ENCODE data around the gene TNNT2. TPM values are rescaled to one million over a fixed set of nuclear protein-coding genes. Genes with fewer than 3 reads are reported as not detected.

TNNT2 gene
- total and polyA plus RNA-seq, 8 donors: 1.5 to 12.0 (median 6.7) TPM; not detected in 4

DNA sequence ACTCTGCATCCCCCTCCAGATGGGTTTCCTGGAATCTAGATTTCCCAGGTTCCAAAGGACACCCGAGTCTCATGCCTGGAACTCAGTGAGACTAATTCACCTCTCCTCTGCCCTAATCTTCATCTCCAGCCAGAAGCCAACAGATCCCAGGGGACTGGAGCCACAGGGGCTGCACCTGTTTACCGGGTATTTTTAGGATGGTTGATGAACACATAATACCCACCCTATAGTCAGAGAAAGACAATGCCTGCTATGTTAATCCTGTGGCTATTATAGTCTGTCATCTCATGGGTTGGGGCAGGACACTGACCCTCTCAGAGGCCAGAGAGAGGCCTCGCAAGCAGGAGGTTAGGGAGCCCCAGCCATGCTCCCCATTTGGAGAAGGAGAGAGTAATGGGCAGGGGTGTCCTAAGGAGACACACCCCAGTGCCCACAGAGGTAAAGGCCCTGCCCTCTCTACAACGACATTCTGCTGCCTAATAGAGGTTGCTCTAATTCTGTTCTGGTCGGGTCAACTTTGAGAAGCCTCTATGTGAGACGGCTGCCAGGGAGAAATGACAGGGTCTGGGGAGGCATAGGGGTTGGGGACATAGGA lies 45.1 kb upstream of the TNNT2 start:
- DNase-seq: no peak
- H3K9me3 ChIP-seq: no peaks in the 10 kb centered on the region
- intact Hi-C loops (cut with DNase I; ENCODE audit: low total_unique reads): no loop called here
- H3K36me3 ChIP-seq: no peaks in the 10 kb centered on the region
- peaks cover 0 to 5% (median 0%) of the 10 kb centered on the region in 3 donors for H3K27me3 ChIP-seq
- TF ChIP-seq, protein P1, sequence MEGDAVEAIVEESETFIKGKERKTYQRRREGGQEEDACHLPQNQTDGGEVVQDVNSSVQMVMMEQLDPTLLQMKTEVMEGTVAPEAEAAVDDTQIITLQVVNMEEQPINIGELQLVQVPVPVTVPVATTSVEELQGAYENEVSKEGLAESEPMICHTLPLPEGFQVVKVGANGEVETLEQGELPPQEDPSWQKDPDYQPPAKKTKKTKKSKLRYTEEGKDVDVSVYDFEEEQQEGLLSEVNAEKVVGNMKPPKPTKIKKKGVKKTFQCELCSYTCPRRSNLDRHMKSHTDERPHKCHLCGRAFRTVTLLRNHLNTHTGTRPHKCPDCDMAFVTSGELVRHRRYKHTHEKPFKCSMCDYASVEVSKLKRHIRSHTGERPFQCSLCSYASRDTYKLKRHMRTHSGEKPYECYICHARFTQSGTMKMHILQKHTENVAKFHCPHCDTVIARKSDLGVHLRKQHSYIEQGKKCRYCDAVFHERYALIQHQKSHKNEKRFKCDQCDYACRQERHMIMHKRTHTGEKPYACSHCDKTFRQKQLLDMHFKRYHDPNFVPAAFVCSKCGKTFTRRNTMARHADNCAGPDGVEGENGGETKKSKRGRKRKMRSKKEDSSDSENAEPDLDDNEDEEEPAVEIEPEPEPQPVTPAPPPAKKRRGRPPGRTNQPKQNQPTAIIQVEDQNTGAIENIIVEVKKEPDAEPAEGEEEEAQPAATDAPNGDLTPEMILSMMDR (IDR thresholded peaks at IDR 0.05): no peak
- TF ChIP-seq EP300 (IDR thresholded peaks at IDR 0.05) (no peak), POLR2AphosphoS5 (IDR thresholded peaks at IDR 0.05) (no peak), POLR2A (IDR thresholded peaks at IDR 0.05) (no peak)
- no peak overlapping the region for H3K4me3 ChIP-seq
- H3K27ac ChIP-seq: no peak overlapping the region
- no peaks in the 10 kb centered on the region for H3K4me1 ChIP-seq
- WGBS, 5 donors: 76 to 80% (median 78%) methylated on average over 6 of the region's 6 CpGs

DNA sequence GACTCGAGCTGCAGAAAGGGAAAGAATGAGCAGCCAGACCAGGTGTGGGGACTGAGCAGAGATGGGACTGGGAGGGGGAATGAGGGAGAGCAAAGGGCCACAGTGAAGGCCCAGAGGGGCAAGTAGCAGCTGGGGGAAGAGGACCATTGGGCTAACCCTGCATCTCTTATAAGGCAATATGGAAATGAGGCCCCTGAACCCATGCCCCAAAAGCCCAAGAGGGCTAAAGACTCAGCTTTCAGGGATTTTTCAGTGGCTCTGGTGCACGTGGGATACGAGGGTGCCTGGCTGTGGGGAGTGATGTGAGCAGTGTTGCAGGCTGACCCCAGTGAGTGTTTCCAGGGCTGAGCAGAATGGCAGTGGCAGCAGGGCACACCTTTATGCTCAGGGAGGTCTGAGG lies 44.5 kb upstream of the TNNT2 start:
- Histone ChIP-seq H3K27me3 (peaks cover 0 to 5% (median 0%) of the 10 kb centered on the region in 3 donors), H3K27ac (no peak overlapping the region), H3K9me3 (no peaks in the 10 kb centered on the region), H3K36me3 (no peaks in the 10 kb centered on the region), H3K4me3 (no peak overlapping the region), H3K4me1 (no peaks in the 10 kb centered on the region)
- no peak for DNase-seq
- intact Hi-C loops (cut with DNase I; ENCODE audit: low total_unique reads): no loop called here
- WGBS, 5 donors: 62 to 76% (median 66%) methylated on average over 3 of the region's 3 CpGs
- TF ChIP-seq, protein P1 (IDR thresholded peaks at IDR 0.05): no peak
- TF ChIP-seq EP300 (IDR thresholded peaks at IDR 0.05): no peak
- no peak for TF ChIP-seq POLR2A (IDR thresholded peaks at IDR 0.05)
- TF ChIP-seq POLR2AphosphoS5 (IDR thresholded peaks at IDR 0.05): no peak

DNA sequence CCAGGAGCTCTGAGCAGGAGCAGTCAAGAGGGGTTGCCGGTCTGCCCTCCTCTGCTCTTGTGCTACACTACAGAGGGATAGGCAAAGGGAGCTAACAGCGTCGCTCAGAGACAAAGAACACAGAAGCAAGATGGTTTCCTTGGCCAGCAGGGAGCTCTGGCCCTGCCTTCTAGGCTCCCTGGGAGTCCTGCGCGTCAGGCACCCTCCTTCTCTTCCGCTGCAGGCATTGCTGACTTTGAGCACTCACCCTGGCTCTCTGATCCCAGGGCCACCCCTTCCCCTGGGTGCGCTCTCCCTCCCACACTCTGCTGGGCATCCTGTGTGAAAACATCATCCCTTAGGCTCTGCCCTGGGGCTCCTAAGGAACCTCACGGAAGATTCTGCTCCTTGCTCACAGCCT lies 43.6 kb upstream of the TNNT2 start:
- Histone ChIP-seq H3K27me3 (peaks cover 0 to 5% (median 0%) of the 10 kb centered on the region in 3 donors), H3K36me3 (no peaks in the 10 kb centered on the region), H3K27ac (no peak overlapping the region), H3K4me3 (no peak overlapping the region), H3K4me1 (no peaks in the 10 kb centered on the region), H3K9me3 (no peaks in the 10 kb centered on the region)
- 72 to 89% (median 78%) methylated on average over 7 to 8 of the region's 8 CpGs for WGBS, 5 donors
- DNase-seq: no peak
- intact Hi-C loops (cut with DNase I; ENCODE audit: low total_unique reads): no loop called here
- TF ChIP-seq POLR2AphosphoS5 (IDR thresholded peaks at IDR 0.05) (no peak), POLR2A (IDR thresholded peaks at IDR 0.05) (no peak)
- TF ChIP-seq, protein P1 (IDR thresholded peaks at IDR 0.05): no peak

DNA sequence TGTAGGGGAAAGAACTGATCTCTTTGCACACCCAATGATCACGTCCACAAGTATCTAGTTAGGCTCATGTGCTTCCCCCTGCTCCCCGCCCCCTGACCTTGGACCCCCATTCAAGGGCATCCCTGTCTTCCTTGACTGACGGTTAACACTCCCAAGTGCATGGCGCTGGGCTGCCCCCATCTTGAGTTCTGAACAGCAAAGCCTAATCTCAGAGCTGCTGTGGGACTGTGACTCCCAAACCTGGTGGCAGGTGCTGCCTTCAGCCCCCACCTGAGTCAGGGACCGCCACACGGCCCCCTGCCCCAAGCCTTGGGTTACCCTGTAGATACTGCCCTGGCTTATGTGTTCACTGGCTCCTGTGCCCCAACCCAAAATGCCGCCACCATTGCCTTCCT lies 43.1 kb upstream of the TNNT2 start:
- Histone ChIP-seq H3K4me1 (no peaks in the 10 kb centered on the region), H3K27me3 (peaks cover 0 to 5% (median 0%) of the 10 kb centered on the region in 3 donors), H3K27ac (no peak overlapping the region), H3K9me3 (no peaks in the 10 kb centered on the region), H3K4me3 (no peak overlapping the region), H3K36me3 (no peaks in the 10 kb centered on the region)
- intact Hi-C loops (cut with DNase I; ENCODE audit: low total_unique reads): no loop called here
- whole genome bisulfite sequencing, 5 donors: 72 to 91% (median 87%) methylated on average over 7 of the region's 7 CpGs
- TF ChIP-seq, protein P1 (IDR thresholded peaks at IDR 0.05): no peak
- no peak for TF ChIP-seq EP300 (IDR thresholded peaks at IDR 0.05)
- TF ChIP-seq POLR2AphosphoS5 (IDR thresholded peaks at IDR 0.05): no peak
- no peak for TF ChIP-seq POLR2A (IDR thresholded peaks at IDR 0.05)
- DNase-seq: no peak

All from stomach (tissue), 9 donors.